Measurements from ENCODE around the gene RBMS3. TPM values are rescaled to one million over a fixed set of nuclear protein-coding genes. Genes with fewer than 3 reads are reported as not detected.

The RBMS3 gene
- total and polyA plus RNA-seq, 3 donors from 2014 or later, result 5.6 to 36.2 (median 19.7) TPM

GRCh38 chr3:29379097-29379496 lies 98.2 kb downstream of the RBMS3 start:
- Histone ChIP-seq H3K36me3 (ENCODE audit: low read depth, missing control alignments) (no peaks in the 10 kb centered on the region), H3K4me3 (no peak overlapping the region), H3K4me1 (no peaks in the 10 kb centered on the region), H3K27ac (no peak overlapping the region), H3K9me3 (no peaks in the 10 kb centered on the region), H3K27me3 (no peaks in the 10 kb centered on the region)
- DNase-seq, result no peak
- intact Hi-C loops (cut with DNase I; ENCODE audit: low total_unique reads), result no loop called here
- TF ChIP-seq POLR2A (IDR thresholded peaks at IDR 0.05), result no peak
- TF ChIP-seq CTCF (IDR thresholded peaks at IDR 0.05), result no peak

- Histone ChIP-seq H3K4me1 (no peaks in the 10 kb centered on the region), H3K36me3 (ENCODE audit: low read depth, missing control alignments) (no peaks in the 10 kb centered on the region), H3K27me3 (no peaks in the 10 kb centered on the region), H3K27ac (no peak overlapping the region), H3K9me3 (no peaks in the 10 kb centered on the region), H3K4me3 (no peak overlapping the region)
- WGBS, 2 donors, result 67 to 89% methylated on average over 1 of the region's 1 CpG
- TF ChIP-seq CTCF (IDR thresholded peaks at IDR 0.05), result no peak
- no peak for TF ChIP-seq POLR2A (IDR thresholded peaks at IDR 0.05)
- intact Hi-C loops (cut with DNase I; ENCODE audit: low total_unique reads), result no loop called here
- DNase-seq, result no peak
Observed at GRCh38 chr3:29381595-29381994, 100.7 kb downstream of the RBMS3 start.

GRCh38 chr3:29382409-29382808 lies 101.5 kb downstream of the RBMS3 start:
- H3K36me3 ChIP-seq (ENCODE audit: low read depth, missing control alignments), result no peaks in the 10 kb centered on the region
- no peak overlapping the region for H3K4me3 ChIP-seq
- H3K9me3 ChIP-seq, result no peaks in the 10 kb centered on the region
- TF ChIP-seq CTCF (IDR thresholded peaks at IDR 0.05) (no peak), POLR2A (IDR thresholded peaks at IDR 0.05) (no peak)
- no peaks in the 10 kb centered on the region for H3K4me1 ChIP-seq
- no peaks in the 10 kb centered on the region for H3K27me3 ChIP-seq
- 66 to 81% methylated on average over 6 of the region's 6 CpGs for WGBS, 2 donors
- intact Hi-C loops (cut with DNase I; ENCODE audit: low total_unique reads), result no loop called here
- no peak for DNase-seq
- H3K27ac ChIP-seq, result no peak overlapping the region

GRCh38 chr3:29382845-29383244 lies 102.0 kb downstream of the RBMS3 start:
- no peak for DNase-seq
- intact Hi-C loops (cut with DNase I; ENCODE audit: low total_unique reads), result no loop called here
- no peaks in the 10 kb centered on the region for H3K4me1 ChIP-seq
- H3K9me3 ChIP-seq, result no peaks in the 10 kb centered on the region
- no peak for TF ChIP-seq POLR2A (IDR thresholded peaks at IDR 0.05)
- TF ChIP-seq CTCF (IDR thresholded peaks at IDR 0.05), result no peak
- no peak overlapping the region for H3K27ac ChIP-seq
- no peaks in the 10 kb centered on the region for H3K36me3 ChIP-seq (ENCODE audit: low read depth, missing control alignments)
- H3K27me3 ChIP-seq, result no peaks in the 10 kb centered on the region
- no peak overlapping the region for H3K4me3 ChIP-seq
- WGBS, 2 donors, result 90 to 97% methylated on average over 1 of the region's 1 CpG

- no peak for TF ChIP-seq CTCF (IDR thresholded peaks at IDR 0.05)
- no peak for TF ChIP-seq POLR2A (IDR thresholded peaks at IDR 0.05)
- intact Hi-C loops (cut with DNase I; ENCODE audit: low total_unique reads), result no loop called here
- Histone ChIP-seq H3K9me3 (no peaks in the 10 kb centered on the region), H3K4me3 (no peak overlapping the region), H3K4me1 (no peaks in the 10 kb centered on the region), H3K27ac (no peak overlapping the region), H3K36me3 (ENCODE audit: low read depth, missing control alignments) (no peaks in the 10 kb centered on the region), H3K27me3 (no peaks in the 10 kb centered on the region)
- DNase-seq, result no peak
- 58 to 67% methylated on average over 6 of the region's 6 CpGs for WGBS, 2 donors
Observed at GRCh38 chr3:29384640-29385039, 103.8 kb downstream of the RBMS3 start.
